OCI-LY7 (cell line): ENCODE data around the gene ERVK3-1. TPM values are rescaled to one million over a fixed set of nuclear protein-coding genes. Genes with fewer than 3 reads are reported as not detected.

Experiments
- BruUV-seq: library from RNA; stranded (reverse); fragments of 400-500 nt; replicated peaks from 2 replicates; lab custom pipeline; 2021; lab: Mats Ljungman, UMichigan
- CTCF ChIA-PET: fragments of 300-600 bp; sonication (Branson Sonifier 250); formaldehyde crosslinking; loops from one replicate; lab custom pipeline; 2022; ENCODE audit warnings: antibody characterized with exemption; ENCODE audit not compliant: unreplicated experiment; lab: Charles Lee
- POLR2A ChIA-PET: fragments of 300-600 bp; sonication (Branson Sonifier 250); formaldehyde crosslinking; loops from one replicate; lab custom pipeline; 2022; ENCODE audit warnings: antibody characterized with exemption; lab: Charles Lee
- DNase-seq: peaks from one replicate; pipeline ENCODE4 v3.0.0-alpha.2; 2015; ENCODE audit warnings: low spot score
- H2AFZ ChIP-seq: fragments of 200-600 bp; sonication (generic), shearing (Covaris generic); 2 replicates; pipeline ENCODE4 v1.6.1; 2014; ENCODE audit warnings: mild to moderate bottlenecking, antibody characterized with exemption, low read length, moderate library complexity
- H3K27ac ChIP-seq: fragments of 200-600 bp; sonication (generic); 2 replicates; pipeline ENCODE4 v1.5.1; 2014; ENCODE audit warnings: mixed run types, low read depth, mild to moderate bottlenecking, moderate library complexity, low read length, inconsistent platforms; ENCODE audit not compliant: poor library complexity, severe bottlenecking
- H3K36me3 ChIP-seq: fragments of 200-600 bp; sonication (generic); 2 replicates; pipeline ENCODE4 v1.6.1; 2014; ENCODE audit warnings: mild to moderate bottlenecking, antibody characterized with exemption, low read length, moderate library complexity, mixed read lengths; ENCODE audit not compliant: insufficient read depth
- H3K4me1 ChIP-seq: fragments of 200-600 bp; sonication (generic); 2 replicates; pipeline ENCODE4 v1.5.1; 2014; ENCODE audit warnings: mild to moderate bottlenecking, low read length; ENCODE audit not compliant: insufficient read depth, poor library complexity, severe bottlenecking
- H3K4me2 ChIP-seq: fragments of 200-600 bp; sonication (generic); 2 replicates; pipeline ENCODE4 v1.6.1; 2014; ENCODE audit warnings: mild to moderate bottlenecking, low read length
- H3K4me3 ChIP-seq: fragments of 200-600 bp; sonication (generic); 2 replicates; pipeline ENCODE4 v1.5.1; 2014; ENCODE audit warnings: mild to moderate bottlenecking, low read depth, low read length; ENCODE audit not compliant: poor library complexity, severe bottlenecking
- H3K79me2 ChIP-seq: fragments of 200-600 bp; sonication (generic); 2 replicates; pipeline ENCODE4 v1.6.1; 2016; ENCODE audit warnings: low read depth, mild to moderate bottlenecking, low read length, moderate library complexity, mixed read lengths; ENCODE audit not compliant: insufficient read depth
- H3K9me2 ChIP-seq: fragments of 200-600 bp; sonication (generic); 2 replicates; pipeline ENCODE4 v1.6.1; 2016; ENCODE audit warnings: mild to moderate bottlenecking, low read length, mixed read lengths; ENCODE audit not compliant: insufficient read depth
- H3K9me3 ChIP-seq: fragments of 200-600 bp; sonication (generic); 2 replicates; pipeline ENCODE4 v1.6.1; 2014; ENCODE audit warnings: mild to moderate bottlenecking, mixed run types, low read length, mixed read lengths
- H4K20me1 ChIP-seq: fragments of 200-600 bp; sonication (generic); 2 replicates; pipeline ENCODE4 v1.6.1; 2014; ENCODE audit warnings: mild to moderate bottlenecking, antibody characterized with exemption, low read length, moderate library complexity, mixed read lengths; ENCODE audit not compliant: insufficient read depth
- CTCF ChIP-seq: fragments of 200-600 bp; sonication (generic); conservative IDR thresholded peaks from 2 replicates; pipeline ENCODE4 v1.5.1; 2014; ENCODE audit warnings: mild to moderate bottlenecking, antibody characterized with exemption, low read length, moderate library complexity, mixed read lengths
- EZH2phosphoT487 ChIP-seq: fragments of 200-600 bp; sonication (generic); IDR thresholded peaks from 2 replicates; pipeline ENCODE4 v1.6.1; 2018; ENCODE audit warnings: low read depth, borderline replicate concordance, mild to moderate bottlenecking, mixed run types, antibody characterized with exemption, low read length, moderate library complexity, mixed read lengths
- intact Hi-C: fragments of 100-400 bp; cut with micrococcal nuclease; formaldehyde crosslinking; loops from one replicate; pipeline ENCODE4 v1.10.0; 2022; ENCODE audit not compliant: unreplicated experiment
- total RNA-seq, 2 experiments: library from RNA; depleted of rRNA in 1 of 2; stranded (reverse); fragments of >200 nt in 1 of 2; shearing (Covaris generic) in 1 of 2; gene quantifications; 2 replicates each; pipeline ENCODE4 v1.2.3, GENCODE V29; 2014 to 2022

ERVK3-1 gene
- total RNA-seq, 2 experiments from 2014 or later: 48.1 to 61.7 TPM

GRCh38 chr19:58351990-58352755, 47.0 kb downstream of the ERVK3-1 start:
- Histone ChIP-seq H3K9me3 (no peaks in the 10 kb centered on the region), H3K4me2 (no peak overlapping the region), H4K20me1 (peaks cover 4% of the 10 kb centered on the region; the same call in 1 of the 2 replicates), H3K4me3 (no peak overlapping the region), H2AFZ (no peak overlapping the region), H3K4me1 (peaks cover 12% of the 10 kb centered on the region), H3K36me3 (peaks cover 5% of the 10 kb centered on the region; the same call in 1 of the 2 replicates), H3K79me2 (peaks cover 11% of the 10 kb centered on the region), H3K27ac (no peak overlapping the region), H3K9me2 (no peaks in the 10 kb centered on the region)
- DNase-seq: no peak
- TF ChIP-seq EZH2phosphoT487 (no peak), CTCF (no peak)
- POLR2A ChIA-PET: no interaction called here
- intact Hi-C loops: no loop called here
- CTCF ChIA-PET: no interaction called here
- BruUV-seq: no TSS peak

DNA sequence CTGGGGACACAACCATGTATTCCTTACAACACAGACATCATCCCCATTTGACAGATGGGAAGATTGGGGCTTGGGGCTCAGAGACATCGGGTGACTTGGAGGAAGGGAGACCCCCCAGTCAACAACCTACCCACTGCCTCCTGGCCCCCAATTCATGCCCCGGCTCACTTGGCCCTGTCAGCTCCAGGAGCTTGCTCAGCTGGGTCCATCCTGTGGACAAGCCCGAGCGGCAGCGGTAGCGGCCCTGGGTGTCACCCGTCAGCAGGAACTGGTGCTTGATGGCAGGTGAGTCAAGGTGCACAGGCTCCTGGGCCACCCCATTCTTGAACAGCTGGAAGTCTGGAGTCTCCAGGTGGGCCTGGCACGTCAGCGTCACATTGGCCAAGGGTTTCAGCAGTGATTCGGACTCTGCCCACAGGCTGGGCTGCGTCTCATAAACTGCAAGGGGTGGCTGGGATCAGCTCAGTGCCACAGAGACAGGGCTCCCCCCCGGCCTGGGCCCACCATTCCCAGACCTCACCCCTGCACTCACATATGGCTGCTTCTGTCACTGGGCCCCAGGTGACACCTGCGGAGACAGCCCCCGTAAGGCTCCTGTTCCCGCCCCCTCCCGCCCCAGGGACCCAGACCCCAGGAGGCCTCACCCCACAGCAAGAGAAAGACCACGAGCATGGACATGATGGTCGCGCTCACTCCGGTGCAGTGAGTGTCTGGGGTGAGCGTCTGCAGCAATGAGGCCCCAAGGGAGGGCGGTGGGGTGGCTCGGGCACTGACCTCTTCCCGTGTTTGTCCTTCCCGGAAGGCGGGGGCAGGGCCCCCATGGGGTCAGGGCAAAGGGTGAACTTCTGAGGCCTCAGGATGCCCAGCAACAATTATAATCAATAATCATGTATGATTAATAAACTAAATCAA, 47.8 kb downstream of the ERVK3-1 start, which contains the start of gene A1BG:
TSS of gene A1BG (minus strand) at position 733 of the 912 bp plus-strand sequence. CDS start at position 678, 55 bp downstream.
- no TSS peak for BruUV-seq
- CTCF ChIA-PET: no interaction called here

More for the DNA sequence above, 47.8 kb downstream of the ERVK3-1 start, which contains the start of gene A1BG:
- H3K9me2 ChIP-seq: no peaks in the 10 kb centered on the region
- no peak within 1 kb of the TSS for H3K4me3 ChIP-seq
- H3K36me3 ChIP-seq: peaks cover 5% of the 10 kb centered on the region; the same call in 1 of the 2 replicates
- no peak within 1 kb of the TSS for H2AFZ ChIP-seq
- H3K79me2 ChIP-seq: peaks cover 9% of the 10 kb centered on the region
- H4K20me1 ChIP-seq: peaks cover 4% of the 10 kb centered on the region; the same call in 1 of the 2 replicates
- no peak for DNase-seq
- H3K4me2 ChIP-seq: no peak within 1 kb of the TSS
- TF ChIP-seq CTCF (no peak), EZH2phosphoT487 (no peak)
- no peaks in the 10 kb centered on the region for H3K9me3 ChIP-seq
- H3K27ac ChIP-seq: no peak within 1 kb of the TSS
- H3K4me1 ChIP-seq: peaks cover 12% of the 10 kb centered on the region
- POLR2A ChIA-PET: no interaction called here
- intact Hi-C loops: no loop called here
